ENCODE results near the gene NQO2.

DNA sequence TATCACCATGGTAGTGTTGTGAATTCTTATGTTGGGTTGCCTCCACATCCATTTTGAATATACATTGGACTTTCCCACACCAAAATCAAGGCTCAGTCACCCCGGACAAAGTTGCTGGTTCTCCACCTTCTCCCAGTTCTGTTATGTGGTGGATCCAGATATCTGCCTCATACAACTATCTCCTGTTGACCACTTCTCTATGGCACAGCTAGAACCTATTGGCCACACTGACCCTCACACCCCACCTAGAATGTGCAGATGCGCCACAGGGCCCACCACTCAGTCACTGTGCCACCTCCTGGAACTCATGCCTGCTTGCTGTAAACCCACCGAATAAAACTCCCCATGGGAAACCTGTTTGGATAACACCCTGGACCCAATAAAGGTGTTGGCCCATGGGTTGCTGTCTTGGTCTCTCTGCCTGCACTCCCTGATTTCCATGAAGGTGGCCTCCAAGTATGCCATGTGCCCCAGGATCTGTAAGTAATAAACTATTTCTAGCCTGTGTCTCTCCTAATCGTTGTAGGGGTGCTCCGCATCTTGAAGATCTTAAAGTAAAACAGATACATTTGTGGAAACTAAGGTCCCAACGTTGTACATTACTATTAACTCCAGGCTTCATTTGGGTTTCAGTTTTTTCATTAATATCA, 7.2 kb upstream of the NQO2 start:
- TF ChIP-seq, protein P1, sequence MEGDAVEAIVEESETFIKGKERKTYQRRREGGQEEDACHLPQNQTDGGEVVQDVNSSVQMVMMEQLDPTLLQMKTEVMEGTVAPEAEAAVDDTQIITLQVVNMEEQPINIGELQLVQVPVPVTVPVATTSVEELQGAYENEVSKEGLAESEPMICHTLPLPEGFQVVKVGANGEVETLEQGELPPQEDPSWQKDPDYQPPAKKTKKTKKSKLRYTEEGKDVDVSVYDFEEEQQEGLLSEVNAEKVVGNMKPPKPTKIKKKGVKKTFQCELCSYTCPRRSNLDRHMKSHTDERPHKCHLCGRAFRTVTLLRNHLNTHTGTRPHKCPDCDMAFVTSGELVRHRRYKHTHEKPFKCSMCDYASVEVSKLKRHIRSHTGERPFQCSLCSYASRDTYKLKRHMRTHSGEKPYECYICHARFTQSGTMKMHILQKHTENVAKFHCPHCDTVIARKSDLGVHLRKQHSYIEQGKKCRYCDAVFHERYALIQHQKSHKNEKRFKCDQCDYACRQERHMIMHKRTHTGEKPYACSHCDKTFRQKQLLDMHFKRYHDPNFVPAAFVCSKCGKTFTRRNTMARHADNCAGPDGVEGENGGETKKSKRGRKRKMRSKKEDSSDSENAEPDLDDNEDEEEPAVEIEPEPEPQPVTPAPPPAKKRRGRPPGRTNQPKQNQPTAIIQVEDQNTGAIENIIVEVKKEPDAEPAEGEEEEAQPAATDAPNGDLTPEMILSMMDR (conservative IDR thresholded peaks at IDR 0.05 in 1 of 2, IDR thresholded peaks at IDR 0.05 in 1 of 2; ENCODE audit: low read depth in 1 of 2, low read length in 2 of 2) = no peak
- TF ChIP-seq EZH2 (IDR thresholded peaks at IDR 0.05; ENCODE audit: low read length, missing control alignments) = no peak

Measured in fibroblast of lung (primary cell).